H1 (cell line): ENCODE data around the gene CACNA1G. TPM values are rescaled to one million over a fixed set of nuclear protein-coding genes. Genes with fewer than 3 reads are reported as not detected.

Source experiments
- ATF3 ChIP-seq: IDR thresholded peaks from 2 replicates; pipeline ENCODE4 v1.6.1; 2011; ENCODE audit warnings: low read depth, mild to moderate bottlenecking, low read length; ENCODE audit not compliant: insufficient read depth
- CHD1 ChIP-seq: IDR thresholded peaks from 2 replicates; pipeline ENCODE4 v1.6.1; 2012; ENCODE audit warnings: low read depth, low read length, improper control_type of control experiment
- CHD7 ChIP-seq: fragments of 300-600 bp; sonication (generic); IDR thresholded peaks from 2 replicates; pipeline ENCODE4 v1.7.1; 2012; ENCODE audit warnings: low read length, moderate library complexity, mild to moderate bottlenecking, inconsistent platforms; ENCODE audit not compliant: insufficient replicate concordance
- CREB1 ChIP-seq: IDR thresholded peaks from 2 replicates; pipeline ENCODE4 v1.6.1; 2012; ENCODE audit warnings: inconsistent platforms
- GABPA ChIP-seq: IDR thresholded peaks from 2 replicates; pipeline ENCODE4 v1.6.1; 2011; ENCODE audit warnings: mild to moderate bottlenecking, low read length, moderate library complexity, borderline replicate concordance; ENCODE audit not compliant: insufficient read depth
- JUND ChIP-seq: IDR thresholded peaks from 2 replicates; pipeline ENCODE4 v1.6.1; 2011; ENCODE audit warnings: mild to moderate bottlenecking, improper control_type of control experiment, low read length
- RAD21 ChIP-seq, 2 experiments: IDR thresholded peaks in 1 of 2; conservative IDR thresholded peaks in 1 of 2; 2 replicates each; pipeline ENCODE4 v1.6.1; 2011; ENCODE audit warnings: low read depth in 2 of 2, low read length in 2 of 2, improper control_type of control experiment in 1 of 2, inconsistent platforms in 1 of 2, mild to moderate bottlenecking in 1 of 2, moderate library complexity in 1 of 2
- polyA plus RNA-seq, 7 experiments: library from polyadenylated mRNA; depleted of rRNA in 3 of 7; stranded (reverse) in 5 of 7; unstranded in 2 of 7; fragments of >200 nt in 5 of 7; fragments of 200-250 nt in 2 of 7; gene quantifications; 1 replicate in 5 of 7; 2 replicates in 1 of 7; 4 replicates in 1 of 7; pipeline versions ENCODE4 v1.2.1 to v1.2.3, GENCODE V29; 2011 to 2013; ENCODE audit warnings: missing spikeins in 2 of 7, mixed read lengths in 2 of 7
- total RNA-seq: library from RNA; stranded (reverse); fragmentation: NEBNext Ultra II Directional; extraction: Animal tissue kit (Norgen Biotek cat#: 25700); gene quantifications from 2 replicates; pipeline ENCODE4 v1.2.1, GENCODE V29; 2021

Gene CACNA1G
- total and polyA plus RNA-seq, 2 of the 8 experiments (the other 6 are each of a cell fraction or from before 2014, with no cell fraction given): 2.9 to 4.9 TPM

GRCh38 chr17:50518384-50519023, 42.0 kb upstream of the CACNA1G start (continued):
- TF ChIP-seq GABPA (no peak), ATF3 (no peak), RAD21 (IDR thresholded peaks at IDR 0.05 in 1 of 2, conservative IDR thresholded peaks at IDR 0.05 in 1 of 2; ENCODE audit: low read depth in 2 of 2, low read length in 2 of 2) (no peak), CREB1 (no peak), CHD7 (no peak), JUND (no peak), CHD1 (no peak)
